Non-pigmented ciliary epithelial cell (primary cell): ENCODE results near the gene SCP2D1.
"Not testable (repeated sequence)": the region's sequence is repeated elsewhere in the genome, so short reads cannot be mapped to it uniquely, and the experiment has no call there.

Experiments used
- DNase-seq: peaks from one replicate; pipeline ENCODE4 v3.0.0-alpha.2; 2010; ENCODE audit warnings: low read depth

Gene SCP2D1

DNA sequence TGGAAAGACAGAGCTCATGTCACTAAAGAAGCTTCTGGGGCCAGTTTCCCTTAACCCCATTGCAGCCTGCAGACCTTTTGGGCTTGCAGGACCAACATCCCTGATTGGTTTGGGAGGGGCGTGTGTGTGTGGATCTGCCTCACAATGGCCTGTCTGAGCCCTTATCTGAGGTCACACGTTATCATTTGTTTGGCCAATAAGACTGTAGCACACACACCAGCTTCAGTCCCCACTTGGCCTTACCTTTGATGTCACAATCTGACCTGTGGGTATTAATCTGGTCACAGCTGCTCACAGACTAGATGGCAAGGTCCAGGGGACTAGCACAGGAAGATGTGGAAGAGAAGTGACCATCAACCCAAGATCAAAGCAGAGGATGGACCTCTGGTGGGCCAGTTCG, at the start of gene SCP2D1:
Gene SCP2D1 (plus strand): TSS at position 301 of the 400 bp plus-strand sequence. CDS start 33 bp downstream, at position 334.
- no peak for DNase-seq

DNA sequence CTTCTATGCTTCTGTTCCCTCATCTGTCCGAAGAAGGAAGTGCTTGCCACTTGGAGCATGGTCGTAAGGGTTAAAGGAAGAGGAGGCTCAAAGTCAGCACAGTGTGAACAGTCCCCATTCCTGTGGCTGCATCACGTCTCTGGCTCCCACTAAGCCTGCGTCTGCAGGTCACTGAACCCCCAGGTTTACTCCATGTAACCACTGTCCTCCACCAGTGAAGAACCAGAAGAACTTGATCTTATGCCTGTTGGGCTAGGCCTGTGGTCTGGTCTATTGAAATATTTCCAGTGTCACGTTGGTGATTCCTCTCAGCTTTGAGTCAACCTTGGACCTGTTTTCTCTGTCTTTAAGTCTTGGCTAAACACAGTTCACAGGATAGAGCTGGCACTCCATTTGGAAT, 45.9 kb upstream of the SCP2D1 start:
- no peak for DNase-seq

DNA sequence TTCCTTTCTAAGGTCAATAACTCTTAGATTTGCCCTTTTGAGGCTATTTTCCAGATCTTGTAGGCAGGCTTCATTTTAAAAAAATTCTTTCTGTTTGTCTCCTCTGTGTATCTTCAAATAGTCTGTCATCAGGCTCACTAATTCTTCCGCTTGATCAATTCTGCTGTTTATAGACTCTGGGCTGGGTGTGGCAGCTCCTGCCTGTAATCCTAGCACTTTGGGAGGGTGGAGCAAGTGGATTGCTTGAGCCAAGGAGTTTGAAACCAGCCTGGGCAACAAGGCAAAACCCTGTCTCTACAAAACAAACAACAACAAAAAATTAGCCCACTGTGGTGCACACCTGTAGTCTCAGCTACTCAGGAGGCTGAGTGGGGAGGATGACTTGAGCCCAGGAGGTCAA, 40.0 kb upstream of the SCP2D1 start:
- DNase-seq = no peak

DNA sequence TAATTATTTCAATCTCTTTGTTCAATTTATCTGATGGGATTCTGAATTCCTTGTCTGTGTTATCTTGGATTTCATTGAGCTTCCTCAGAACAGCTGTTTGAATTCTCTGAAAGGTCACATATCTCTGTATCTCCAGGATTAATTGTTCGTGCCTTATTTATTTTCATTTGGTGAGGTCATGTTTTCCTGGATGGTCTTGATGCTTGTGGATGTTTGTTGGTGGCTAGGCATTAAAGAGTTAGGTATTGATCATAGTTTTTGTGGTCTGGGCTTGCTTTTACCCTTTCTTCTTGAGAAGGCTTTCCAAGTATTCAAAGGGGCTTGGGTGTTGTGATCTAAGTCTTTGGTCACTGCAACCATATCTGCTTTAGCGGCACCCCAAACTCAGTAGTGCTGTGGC, 39.4 kb upstream of the SCP2D1 start:
- DNase-seq = no peak

DNA sequence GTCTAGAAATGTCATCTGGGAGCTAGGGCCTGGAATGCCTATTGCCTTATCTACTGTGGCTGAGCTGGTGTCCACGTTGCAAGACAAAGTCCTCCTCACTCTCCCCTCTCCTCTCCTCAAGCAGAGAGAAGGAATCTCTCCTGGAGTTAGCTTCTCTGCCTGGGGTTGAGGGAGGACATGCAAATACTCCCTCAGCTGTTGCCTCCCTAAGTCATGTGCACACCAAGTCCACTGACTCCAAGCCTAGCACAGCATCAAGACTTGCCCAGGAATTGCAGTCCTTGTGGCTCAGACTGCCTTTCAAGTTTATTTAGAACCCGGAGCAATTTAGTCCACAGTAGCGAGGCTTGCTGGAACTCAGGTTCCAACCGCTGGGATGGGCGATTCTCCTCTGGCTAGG, 38.0 kb upstream of the SCP2D1 start:
- no peak for DNase-seq

DNA sequence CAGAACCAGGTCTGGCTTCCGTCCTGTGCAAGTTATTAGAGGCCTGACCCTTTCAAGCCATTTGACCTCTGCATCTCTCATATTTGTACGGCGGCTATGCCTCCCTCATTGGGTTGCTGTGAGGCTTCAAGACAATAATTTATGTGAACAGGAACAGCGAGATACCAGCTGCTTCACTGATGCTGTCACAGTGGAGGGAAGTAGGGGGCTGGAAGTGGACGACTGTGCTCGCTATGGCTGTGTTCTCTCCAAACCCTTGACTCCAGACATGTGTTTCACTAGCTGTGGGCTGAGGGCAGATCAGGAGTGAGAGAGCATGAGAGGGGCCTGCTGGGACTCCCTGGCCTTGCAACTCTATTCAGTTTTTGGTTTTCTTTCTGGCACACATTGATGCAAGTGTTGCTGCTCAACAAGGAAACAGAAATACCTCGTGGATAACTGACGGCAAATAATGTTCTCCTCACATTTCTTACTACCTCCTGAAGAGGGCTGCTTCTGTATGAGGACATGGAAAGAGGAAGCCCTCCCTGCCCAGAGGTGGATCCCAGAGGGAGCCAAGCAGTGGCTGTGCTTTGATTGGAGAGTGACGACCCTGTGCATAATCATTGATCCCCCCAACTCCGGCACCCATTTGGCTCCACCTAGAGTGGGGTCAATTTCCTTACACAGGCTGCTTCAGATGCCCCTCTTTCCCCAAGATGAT, 34.7 kb upstream of the SCP2D1 start:
- no peak for DNase-seq

DNA sequence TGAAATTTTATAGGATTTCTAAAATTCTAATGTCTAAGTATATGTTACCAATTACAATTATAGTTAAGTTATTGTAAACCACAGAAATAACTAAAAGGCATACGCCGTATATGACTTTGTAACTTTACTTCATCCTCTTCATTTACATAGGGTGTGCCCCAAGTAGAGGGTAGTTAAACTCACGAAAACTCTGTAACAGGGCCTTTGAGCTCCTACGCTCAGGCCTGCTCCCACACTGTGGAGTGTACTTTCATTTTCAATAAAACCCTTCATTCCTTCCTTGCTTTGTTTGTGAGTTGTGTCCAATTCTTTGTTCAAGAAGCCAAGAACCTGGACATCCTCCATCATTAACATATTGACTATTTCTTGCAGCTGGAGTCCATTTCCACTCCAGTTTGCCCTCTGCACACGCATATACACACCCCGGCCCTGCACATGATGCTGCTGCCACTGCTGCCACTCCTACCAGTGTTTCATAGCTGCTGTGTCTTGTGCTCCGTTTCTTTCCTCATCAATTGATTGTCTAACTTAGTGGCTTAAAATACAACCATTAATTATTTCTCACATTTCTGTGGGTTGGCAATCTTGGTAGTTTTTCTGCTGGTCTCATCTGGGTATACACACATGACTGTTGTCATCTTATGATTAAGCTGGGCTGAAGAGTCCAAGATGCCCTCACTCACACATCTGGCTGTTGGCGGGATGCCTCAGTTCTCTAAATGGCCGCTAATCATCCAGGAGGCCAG, 33.0 kb upstream of the SCP2D1 start:
- no peak for DNase-seq

DNA sequence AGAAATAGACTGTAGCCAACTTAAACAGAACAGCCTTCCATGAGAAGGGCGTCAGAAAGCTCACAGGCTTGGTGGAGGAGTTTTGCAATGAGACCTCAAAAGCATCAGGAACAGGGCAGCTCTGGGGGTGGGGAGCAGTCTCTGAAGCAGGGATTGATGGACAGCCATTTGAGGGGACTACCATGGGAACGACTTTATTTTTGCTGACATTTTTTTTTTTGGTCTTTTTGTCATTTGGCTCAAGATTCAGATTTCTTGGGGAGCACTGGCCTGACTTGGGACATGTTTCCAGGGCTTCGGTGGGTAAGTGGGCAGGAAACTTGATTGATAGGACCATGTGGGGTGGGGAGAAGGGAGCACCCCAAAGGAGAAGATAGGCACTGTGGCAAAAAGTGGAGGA, 32.1 kb upstream of the SCP2D1 start:
- DNase-seq = no peak

DNA sequence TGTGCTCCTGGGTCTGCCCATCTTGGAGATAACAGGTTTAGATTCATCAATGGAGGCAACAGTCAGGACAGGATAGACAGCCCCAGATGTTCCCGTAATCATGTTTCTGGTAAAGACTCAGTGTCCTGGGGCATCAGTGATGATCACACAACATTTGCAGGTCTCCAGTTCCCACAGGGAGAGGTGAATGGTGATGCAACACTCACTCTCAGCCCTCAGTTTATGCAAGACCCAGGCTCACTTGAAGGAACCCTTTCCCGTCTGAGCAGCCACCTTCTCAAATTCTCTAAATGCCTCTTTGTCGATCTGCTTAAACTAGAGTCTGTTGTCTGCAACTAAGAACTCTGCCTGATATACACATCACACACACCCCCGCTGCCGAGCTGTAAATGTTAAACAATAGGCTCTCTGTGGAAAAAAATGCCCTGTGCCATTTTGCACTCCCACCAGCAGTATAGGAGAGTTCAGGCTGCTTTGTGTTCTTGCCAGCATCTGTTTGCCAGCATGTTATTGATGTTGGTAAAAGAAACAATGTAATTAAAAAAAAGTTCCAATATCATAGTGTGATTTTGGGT, 30.1 kb upstream of the SCP2D1 start:
- DNase-seq = no peak

DNA sequence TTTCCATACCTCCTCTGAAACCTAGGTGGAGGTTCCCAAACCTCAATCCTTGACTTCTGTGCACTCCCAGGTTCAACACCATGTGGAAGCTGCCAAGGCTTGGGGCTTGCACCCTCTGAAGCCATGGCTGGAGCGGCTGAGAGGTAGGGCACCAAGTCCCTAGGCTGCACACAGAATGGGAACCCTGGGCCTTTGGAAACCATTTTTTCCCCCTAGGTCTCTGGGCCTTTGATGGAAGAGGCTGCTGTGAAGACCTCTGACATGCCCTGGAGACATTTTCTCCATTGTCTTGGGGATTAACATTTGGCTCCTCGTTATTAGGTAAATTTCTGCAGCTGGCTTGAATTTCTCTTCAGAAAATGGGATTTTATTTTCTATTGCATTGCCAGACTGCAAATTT, 26.5 kb upstream of the SCP2D1 start:
- DNase-seq = not testable (repeated sequence)

DNA sequence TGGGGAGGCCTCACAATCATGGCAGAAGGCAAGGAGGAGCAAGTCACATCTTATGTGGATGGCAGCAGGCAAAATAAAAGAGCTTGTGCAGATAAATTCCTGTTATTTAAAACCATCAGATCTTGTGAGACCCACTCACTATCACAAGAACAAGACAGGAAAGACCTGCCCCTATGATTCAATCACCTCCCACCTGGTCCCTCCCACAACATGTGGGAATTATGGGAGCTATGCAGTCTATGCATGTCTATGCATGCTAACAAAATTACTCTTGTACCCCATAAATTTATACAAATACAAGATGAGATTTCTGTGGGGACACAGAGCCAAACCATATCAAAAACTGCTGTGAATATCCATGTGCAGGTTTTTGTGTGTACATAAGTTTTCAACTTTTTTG, 25.6 kb upstream of the SCP2D1 start:
- no peak for DNase-seq

DNA sequence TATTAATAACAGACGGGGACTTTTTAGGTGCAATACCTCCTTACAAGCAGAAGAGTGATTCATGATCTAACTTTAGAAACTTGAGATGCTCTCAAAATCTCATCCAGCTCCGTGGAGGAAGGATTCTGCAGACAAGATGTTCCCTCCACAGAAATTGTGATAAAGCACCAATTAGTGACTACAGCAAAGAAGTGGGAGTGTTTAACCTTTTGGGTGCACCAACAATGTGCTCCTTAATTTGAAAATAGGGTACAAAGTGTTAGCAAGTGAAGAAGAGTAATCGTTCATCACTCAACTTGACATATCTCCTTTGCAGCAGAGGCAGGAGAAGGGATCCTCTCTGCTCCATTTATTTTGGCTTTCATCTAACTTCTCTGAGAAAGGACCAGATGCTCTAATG, 22.8 kb upstream of the SCP2D1 start:
- DNase-seq = no peak

DNA sequence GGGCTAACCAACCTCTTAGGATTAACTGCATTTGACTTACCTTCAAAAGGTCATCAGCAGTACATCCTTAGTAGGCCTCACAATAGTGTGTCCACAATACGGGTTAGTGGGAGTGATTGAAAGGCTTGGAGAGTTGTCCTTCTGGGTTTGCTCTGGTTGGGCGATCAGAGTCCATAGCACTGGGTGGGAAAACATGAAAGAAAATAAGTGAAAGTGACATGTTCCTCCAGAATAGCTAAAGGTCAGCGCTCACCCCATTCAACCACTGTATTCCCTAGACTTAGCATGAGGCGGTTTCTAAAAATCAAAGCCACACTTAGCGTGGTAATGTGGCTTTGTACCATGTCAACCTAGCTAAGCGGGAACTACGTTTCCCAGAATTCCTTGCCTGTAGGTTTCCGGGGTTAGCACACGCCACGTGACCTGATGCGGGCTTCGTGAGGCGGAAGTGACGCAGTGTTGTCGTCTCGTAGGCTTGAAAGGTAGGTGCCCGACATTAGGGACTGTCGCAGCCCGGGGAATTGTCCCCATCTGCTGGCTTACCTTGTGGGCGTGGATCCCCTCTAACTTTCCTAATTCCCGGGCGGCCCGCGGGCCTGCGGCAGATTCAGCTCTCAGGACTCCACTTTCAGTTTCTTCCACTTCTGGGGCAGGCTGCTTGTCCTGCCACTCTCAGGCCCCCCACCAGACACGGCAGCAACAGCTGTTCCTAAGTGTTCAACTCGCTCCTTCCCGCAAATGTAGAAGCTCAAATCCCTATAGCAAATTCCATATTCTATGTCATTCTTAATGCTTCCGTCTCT, 19.8 kb upstream of the SCP2D1 start:
- DNase-seq = peak; percentile 54

DNA sequence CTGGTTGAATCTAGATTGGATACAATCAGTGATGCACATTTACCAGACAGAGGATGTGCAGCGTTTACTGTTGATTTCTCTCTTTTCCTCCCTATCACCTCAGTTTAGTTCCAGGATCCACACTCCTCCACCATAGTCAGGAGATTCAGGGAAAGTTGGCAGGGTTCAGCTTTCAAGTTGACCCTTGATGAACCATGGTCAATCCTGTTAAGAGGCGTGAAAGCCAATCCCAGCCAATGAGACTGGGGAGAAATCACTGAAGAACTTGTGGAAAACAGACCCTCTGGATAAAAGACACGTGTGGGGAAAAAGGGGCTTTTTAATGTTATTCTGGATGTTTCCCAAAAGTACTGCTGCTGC, 19.2 kb upstream of the SCP2D1 start:
- no peak for DNase-seq

DNA sequence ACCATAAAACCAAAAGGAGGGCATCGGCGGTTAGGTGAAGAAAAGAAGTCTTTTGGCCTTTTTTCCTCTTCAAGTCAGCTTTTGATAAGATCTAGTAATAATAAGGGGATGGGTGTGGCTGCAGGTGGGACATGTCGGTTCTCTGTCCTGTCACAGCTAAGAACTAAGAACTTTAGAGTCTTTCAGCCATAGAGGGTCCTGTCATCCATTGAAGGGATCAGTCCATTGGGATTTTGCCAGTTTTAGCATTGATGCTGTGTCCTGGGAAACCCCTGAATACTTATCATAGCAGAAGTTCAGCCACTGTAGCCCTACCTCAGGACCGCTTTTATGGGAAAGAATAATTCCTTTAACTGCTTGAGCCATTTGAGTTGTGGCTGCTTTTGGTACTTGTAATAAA, 18.2 kb upstream of the SCP2D1 start:
- DNase-seq = no peak

DNA sequence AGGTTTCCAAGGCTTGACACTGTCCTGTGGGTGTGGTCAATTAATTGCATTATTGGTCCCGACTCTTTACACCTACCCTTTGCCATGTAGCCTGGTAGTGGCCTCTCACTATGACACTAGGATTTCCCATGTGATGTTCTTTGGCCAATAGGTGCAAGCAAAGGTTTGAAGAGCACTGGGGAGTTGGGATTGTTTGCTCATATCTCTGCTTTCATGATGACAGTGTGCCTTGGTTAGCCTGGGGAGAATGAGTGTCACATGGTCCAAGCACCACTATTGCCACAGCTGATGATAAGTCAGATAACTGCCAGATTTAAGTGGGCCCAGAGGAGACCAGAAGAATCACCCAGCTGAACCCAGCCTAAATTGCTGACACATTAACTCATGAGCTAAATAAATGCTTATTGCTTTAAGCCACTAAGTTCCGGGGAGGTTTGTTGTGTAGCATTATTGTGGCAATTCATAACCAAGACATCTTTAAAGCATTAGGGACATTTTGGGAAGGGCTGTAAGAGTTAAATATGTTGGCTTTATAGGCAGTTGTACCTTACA, 17.2 kb upstream of the SCP2D1 start:
- no peak for DNase-seq

DNA sequence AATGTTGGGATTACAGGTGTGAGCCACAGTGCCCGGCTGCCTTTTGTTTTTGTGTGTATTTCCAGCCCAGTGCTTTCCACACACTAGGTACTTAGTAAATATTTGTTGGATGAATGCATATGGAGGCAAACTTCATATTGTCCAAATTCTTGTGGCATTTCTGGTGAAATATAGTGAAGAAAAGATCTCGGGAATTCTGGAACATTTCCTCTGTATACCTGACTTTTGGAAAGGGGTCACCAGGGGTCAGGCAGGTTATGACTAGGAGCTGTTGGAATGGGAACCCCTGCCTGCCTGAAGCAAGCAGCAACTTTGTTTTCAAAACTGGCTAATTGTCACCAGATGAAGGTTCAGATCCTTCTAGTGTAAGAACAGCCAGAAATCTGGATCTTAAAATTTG, 12.1 kb upstream of the SCP2D1 start:
- DNase-seq = no peak

DNA sequence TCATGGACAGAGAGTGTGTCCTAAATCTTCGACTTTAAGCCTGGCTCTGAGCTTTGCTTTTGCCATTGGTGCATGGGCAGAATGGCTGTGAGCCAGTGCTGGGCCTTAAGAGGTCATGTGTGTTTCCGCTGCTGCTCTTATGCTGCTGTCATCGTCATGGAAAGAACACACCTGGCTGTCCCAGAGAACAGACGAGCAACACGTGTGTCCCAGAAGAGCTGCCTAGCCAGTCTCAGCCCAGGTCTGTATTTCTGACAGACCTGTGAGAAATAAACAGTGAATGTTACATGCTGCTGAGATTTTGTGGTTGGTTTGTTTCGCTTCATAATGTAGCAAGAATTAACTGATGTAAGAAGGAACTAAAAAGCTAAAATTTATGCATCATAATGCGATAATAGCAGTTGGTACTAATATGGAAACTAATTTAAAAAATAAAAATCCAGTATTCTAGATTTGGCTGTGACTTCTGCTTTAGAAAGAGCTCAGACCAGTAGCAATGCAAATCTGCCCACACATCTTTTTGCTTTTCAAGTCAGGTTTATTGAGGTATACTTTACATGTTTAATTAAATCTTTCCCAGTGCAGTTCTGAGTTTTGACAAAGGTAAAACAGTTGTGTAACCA, 11.5 kb upstream of the SCP2D1 start:
- no peak for DNase-seq

DNA sequence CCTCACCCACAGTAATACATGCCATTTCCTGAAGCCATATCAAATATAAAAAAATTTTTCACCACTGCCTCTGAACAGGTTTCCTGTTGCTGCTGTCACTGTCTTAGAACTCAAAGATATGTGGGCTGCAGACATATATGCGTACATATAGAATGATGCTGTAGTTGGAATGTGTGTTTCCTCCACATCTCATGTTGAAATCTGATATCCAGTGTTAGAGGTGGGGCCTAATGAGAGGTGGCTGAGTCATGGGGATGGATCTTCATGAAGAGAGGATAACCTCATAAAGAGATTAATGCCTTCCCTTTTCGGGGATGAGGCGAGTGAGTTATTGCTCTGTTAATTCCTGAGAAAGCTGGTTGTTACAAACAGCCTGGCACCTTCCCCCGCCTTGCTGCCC, 7.7 kb upstream of the SCP2D1 start:
- DNase-seq = no peak

DNA sequence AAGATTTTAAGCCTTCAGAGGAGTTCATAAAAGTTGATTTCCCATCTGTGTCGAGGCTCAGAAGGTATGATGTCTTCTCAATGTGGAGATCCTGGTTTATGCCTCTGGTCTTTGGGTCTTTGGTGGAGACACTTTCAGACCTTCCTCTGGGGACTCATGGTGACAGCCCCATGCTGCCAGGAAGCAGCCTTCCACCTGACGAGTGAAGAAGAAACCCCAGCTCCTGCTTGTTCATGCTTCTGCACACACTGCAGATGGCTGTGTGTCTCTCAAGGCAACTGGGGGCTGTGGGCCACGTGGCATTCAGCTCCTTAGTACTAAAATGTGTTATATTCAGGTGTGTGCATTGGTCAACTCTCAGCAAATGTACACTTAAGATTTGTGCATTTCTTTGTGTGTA, 4.9 kb upstream of the SCP2D1 start:
- no peak for DNase-seq

DNA sequence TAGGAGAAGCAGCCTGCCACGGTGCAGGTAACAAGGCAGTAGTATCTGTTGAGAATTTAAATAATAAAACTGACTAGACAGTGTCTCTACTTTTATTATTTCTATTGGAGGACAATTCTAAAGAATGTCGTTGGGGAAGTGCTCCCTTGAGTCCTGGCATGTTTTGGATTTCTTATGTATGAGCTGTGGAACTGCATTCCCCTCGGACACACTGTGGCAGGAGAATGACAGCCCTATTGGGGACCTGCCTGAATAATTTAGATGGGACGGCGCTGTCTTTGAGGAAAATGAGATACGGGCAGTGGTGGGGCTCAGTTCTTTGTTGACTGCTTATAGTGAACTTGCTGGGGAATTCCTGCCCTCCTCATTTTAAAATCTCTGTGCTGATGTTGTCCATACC, 2.4 kb upstream of the SCP2D1 start:
- no peak for DNase-seq

DNA sequence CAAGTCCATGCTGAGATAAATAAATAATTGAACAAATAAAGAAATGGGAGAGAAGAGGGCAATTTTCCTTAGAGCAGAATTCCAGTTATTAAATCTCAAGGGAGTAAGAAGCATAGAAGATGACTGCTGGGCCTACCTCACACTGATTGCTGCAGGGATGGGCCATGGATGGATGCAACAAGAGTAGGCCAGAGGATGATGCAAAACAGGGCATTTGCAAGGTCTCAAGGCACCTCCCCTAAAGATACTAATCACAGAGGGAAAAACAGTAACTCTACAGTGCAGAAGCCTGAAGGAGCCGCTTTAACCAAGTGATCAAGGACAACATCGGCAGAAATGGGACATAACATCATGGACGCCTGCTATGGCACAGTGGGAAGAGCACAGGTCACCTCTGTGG, 1.7 kb upstream of the SCP2D1 start:
- DNase-seq = no peak
